Measurements from ENCODE around the gene LRRC30.

Gene LRRC30

DNA sequence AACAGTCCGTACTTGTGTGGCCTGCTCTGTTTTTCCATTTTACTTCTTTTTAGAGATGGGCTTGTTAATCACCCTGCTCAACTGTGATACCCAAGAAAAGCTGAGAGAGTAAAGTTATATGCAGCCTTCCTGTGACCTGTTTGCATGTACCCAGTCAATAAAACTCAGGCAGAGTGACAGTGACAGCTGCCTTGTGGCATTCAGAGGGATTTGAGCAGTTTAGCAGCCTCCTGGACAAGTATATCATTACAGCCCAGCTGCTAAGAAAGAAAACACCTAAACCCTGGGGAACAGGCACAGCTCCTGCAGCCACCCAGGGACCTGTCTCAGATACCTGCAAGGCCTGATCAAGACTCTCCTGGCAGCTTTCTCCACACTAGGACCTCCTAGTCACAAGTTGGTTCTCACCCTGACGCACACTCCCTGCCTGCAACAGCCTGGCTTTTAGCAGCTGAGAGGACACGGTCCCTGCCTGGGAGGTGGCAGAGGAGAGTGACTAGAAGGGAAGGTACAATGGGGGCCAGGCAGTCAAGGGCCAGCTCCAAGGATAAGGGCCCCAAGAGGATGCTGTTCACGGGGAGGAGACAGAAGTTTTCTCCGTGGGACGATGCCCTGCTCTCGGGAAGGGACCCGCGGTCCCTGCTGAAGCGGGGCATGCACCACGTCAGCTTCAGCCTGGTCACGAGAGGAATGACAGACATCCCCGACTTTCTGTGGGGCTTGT lies at the start of gene LRRC30:
Gene LRRC30, plus strand, starts transcription at position 464 of the 724 bp plus-strand sequence. Its CDS starts 50 bp downstream, at position 514.
- H3K4me1 ChIP-seq (ENCODE audit: control insufficient read depth in 1 of 2, insufficient read depth in 2 of 2, low read length in 2 of 2), result no peaks in the 10 kb centered on the region
- H3K9me3 ChIP-seq (ENCODE audit: control insufficient read depth in 1 of 2, low read length in 2 of 2), result no peaks in the 10 kb centered on the region
- H3K4me3 ChIP-seq (ENCODE audit: low read depth in 1 of 2, low read length in 2 of 2), result no peak within 1 kb of the TSS
- H3K9ac ChIP-seq (ENCODE audit: low read depth in 1 of 2, low read length in 2 of 2), result no peak within 1 kb of the TSS
- H3K27ac ChIP-seq (ENCODE audit: low read depth, low read length), result no peak within 1 kb of the TSS
- no peaks in the 10 kb centered on the region for H3K27me3 ChIP-seq (ENCODE audit: control insufficient read depth in 1 of 2, insufficient read depth in 2 of 2, low read length in 2 of 2)
- no peaks in the 10 kb centered on the region for H3K36me3 ChIP-seq (ENCODE audit: control insufficient read depth in 1 of 2, insufficient read depth in 2 of 2, low read length in 2 of 2)

DNA sequence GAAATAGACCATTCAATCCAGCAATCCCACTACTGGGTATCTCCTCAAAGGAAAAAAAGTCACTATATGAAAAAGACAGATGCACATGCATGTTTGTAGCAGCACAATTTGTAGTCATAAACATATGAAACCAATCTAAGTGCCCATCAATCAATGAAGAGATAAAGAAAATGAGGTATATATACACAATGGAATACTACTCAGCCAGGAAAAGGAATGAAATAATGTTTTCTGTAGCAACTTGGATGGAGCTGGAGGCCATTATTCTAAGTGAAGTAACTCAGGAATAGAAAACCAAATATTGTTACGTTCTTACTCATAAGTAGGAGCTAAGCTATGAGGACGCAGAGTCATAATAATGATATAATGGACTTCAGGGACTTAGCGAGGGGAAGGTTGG lies 45.2 kb upstream of the LRRC30 start:
- Histone ChIP-seq H3K27me3 (ENCODE audit: control insufficient read depth in 1 of 2, insufficient read depth in 2 of 2, low read length in 2 of 2) (no peaks in the 10 kb centered on the region), H3K9ac (ENCODE audit: low read depth in 1 of 2, low read length in 2 of 2) (no peak overlapping the region), H3K36me3 (ENCODE audit: control insufficient read depth in 1 of 2, insufficient read depth in 2 of 2, low read length in 2 of 2) (no peaks in the 10 kb centered on the region), H3K4me1 (ENCODE audit: control insufficient read depth in 1 of 2, insufficient read depth in 2 of 2, low read length in 2 of 2) (no peaks in the 10 kb centered on the region), H3K27ac (ENCODE audit: low read depth, low read length) (no peak overlapping the region), H3K4me3 (ENCODE audit: low read depth in 1 of 2, low read length in 2 of 2) (no peak overlapping the region), H3K9me3 (ENCODE audit: control insufficient read depth in 1 of 2, low read length in 2 of 2) (no peaks in the 10 kb centered on the region)

- no peaks in the 10 kb centered on the region for H3K9me3 ChIP-seq (ENCODE audit: control insufficient read depth in 1 of 2, low read length in 2 of 2)
- H3K36me3 ChIP-seq (ENCODE audit: control insufficient read depth in 1 of 2, insufficient read depth in 2 of 2, low read length in 2 of 2), result no peaks in the 10 kb centered on the region
- no peak overlapping the region for H3K27ac ChIP-seq (ENCODE audit: low read depth, low read length)
- no peaks in the 10 kb centered on the region for H3K27me3 ChIP-seq (ENCODE audit: control insufficient read depth in 1 of 2, insufficient read depth in 2 of 2, low read length in 2 of 2)
- H3K4me3 ChIP-seq (ENCODE audit: low read depth in 1 of 2, low read length in 2 of 2), result no peak overlapping the region
- H3K9ac ChIP-seq (ENCODE audit: low read depth in 1 of 2, low read length in 2 of 2), result no peak overlapping the region
- H3K4me1 ChIP-seq (ENCODE audit: control insufficient read depth in 1 of 2, insufficient read depth in 2 of 2, low read length in 2 of 2), result no peaks in the 10 kb centered on the region
These were observed 40.2 kb upstream of the LRRC30 start for GRCh38 chr18:7190547-7191156.

GRCh38 chr18:7191736-7192135 lies 39.2 kb upstream of the LRRC30 start:
- Histone ChIP-seq H3K36me3 (ENCODE audit: control insufficient read depth in 1 of 2, insufficient read depth in 2 of 2, low read length in 2 of 2) (no peaks in the 10 kb centered on the region), H3K9ac (ENCODE audit: low read depth in 1 of 2, low read length in 2 of 2) (no peak overlapping the region), H3K9me3 (ENCODE audit: control insufficient read depth in 1 of 2, low read length in 2 of 2) (no peaks in the 10 kb centered on the region), H3K4me3 (ENCODE audit: low read depth in 1 of 2, low read length in 2 of 2) (no peak overlapping the region), H3K27me3 (ENCODE audit: control insufficient read depth in 1 of 2, insufficient read depth in 2 of 2, low read length in 2 of 2) (no peaks in the 10 kb centered on the region), H3K4me1 (ENCODE audit: control insufficient read depth in 1 of 2, insufficient read depth in 2 of 2, low read length in 2 of 2) (no peaks in the 10 kb centered on the region), H3K27ac (ENCODE audit: low read depth, low read length) (no peak overlapping the region)

DNA sequence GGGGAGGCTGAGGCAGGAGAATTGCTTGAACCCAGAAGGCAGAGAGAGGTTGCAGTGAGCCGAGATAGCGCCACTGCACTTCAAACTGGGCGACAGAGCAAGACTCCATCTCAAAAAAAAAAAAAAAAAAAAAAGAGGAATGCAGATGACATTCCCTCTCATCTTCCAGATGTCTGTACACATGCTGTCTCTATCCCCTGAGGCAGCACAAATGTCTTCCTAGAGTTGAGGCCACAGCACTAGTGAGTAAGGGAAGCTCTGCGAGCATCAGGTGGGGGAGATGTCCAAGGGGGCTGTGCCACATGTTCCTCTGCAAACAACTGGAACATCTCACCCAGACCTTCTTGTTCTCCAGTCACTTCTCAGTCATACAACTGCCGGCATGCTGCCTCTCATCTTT lies 35.6 kb upstream of the LRRC30 start:
- Histone ChIP-seq H3K4me1 (ENCODE audit: control insufficient read depth in 1 of 2, insufficient read depth in 2 of 2, low read length in 2 of 2) (no peaks in the 10 kb centered on the region), H3K9me3 (ENCODE audit: control insufficient read depth in 1 of 2, low read length in 2 of 2) (no peaks in the 10 kb centered on the region), H3K4me3 (ENCODE audit: low read depth in 1 of 2, low read length in 2 of 2) (no peak overlapping the region), H3K36me3 (ENCODE audit: control insufficient read depth in 1 of 2, insufficient read depth in 2 of 2, low read length in 2 of 2) (no peaks in the 10 kb centered on the region), H3K27ac (ENCODE audit: low read depth, low read length) (no peak overlapping the region), H3K9ac (ENCODE audit: low read depth in 1 of 2, low read length in 2 of 2) (no peak overlapping the region), H3K27me3 (ENCODE audit: control insufficient read depth in 1 of 2, insufficient read depth in 2 of 2, low read length in 2 of 2) (no peaks in the 10 kb centered on the region)

GRCh38 chr18:7196421-7196820 lies 34.5 kb upstream of the LRRC30 start:
- no peaks in the 10 kb centered on the region for H3K36me3 ChIP-seq (ENCODE audit: control insufficient read depth in 1 of 2, insufficient read depth in 2 of 2, low read length in 2 of 2)
- H3K9me3 ChIP-seq (ENCODE audit: control insufficient read depth in 1 of 2, low read length in 2 of 2), result no peaks in the 10 kb centered on the region
- no peaks in the 10 kb centered on the region for H3K27me3 ChIP-seq (ENCODE audit: control insufficient read depth in 1 of 2, insufficient read depth in 2 of 2, low read length in 2 of 2)
- no peak overlapping the region for H3K27ac ChIP-seq (ENCODE audit: low read depth, low read length)
- no peak overlapping the region for H3K4me3 ChIP-seq (ENCODE audit: low read depth in 1 of 2, low read length in 2 of 2)
- no peaks in the 10 kb centered on the region for H3K4me1 ChIP-seq (ENCODE audit: control insufficient read depth in 1 of 2, insufficient read depth in 2 of 2, low read length in 2 of 2)
- no peak overlapping the region for H3K9ac ChIP-seq (ENCODE audit: low read depth in 1 of 2, low read length in 2 of 2)

DNA sequence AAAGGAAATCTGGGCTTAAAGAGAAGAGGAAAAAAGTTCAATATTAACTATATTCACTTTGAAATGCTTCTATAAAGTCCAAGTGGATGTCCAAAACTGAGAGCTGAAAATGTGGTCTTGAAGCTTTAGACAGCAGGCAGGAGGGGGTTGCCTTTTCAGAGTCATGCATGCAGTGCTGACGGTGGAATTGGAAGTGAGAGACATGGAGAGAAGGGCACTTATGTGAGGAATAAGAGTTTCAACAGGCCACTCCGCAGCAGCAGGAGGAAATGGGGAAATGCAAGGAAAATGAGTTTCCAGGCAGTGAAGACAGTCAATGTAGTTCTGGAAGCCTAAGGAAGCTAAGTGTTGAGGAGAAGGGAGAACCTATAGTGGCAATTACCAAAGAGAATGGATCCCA lies 33.0 kb upstream of the LRRC30 start:
- no peaks in the 10 kb centered on the region for H3K9me3 ChIP-seq (ENCODE audit: control insufficient read depth in 1 of 2, low read length in 2 of 2)
- no peak overlapping the region for H3K9ac ChIP-seq (ENCODE audit: low read depth in 1 of 2, low read length in 2 of 2)
- no peak overlapping the region for H3K27ac ChIP-seq (ENCODE audit: low read depth, low read length)
- no peak overlapping the region for H3K4me3 ChIP-seq (ENCODE audit: low read depth in 1 of 2, low read length in 2 of 2)
- no peaks in the 10 kb centered on the region for H3K4me1 ChIP-seq (ENCODE audit: control insufficient read depth in 1 of 2, insufficient read depth in 2 of 2, low read length in 2 of 2)
- H3K27me3 ChIP-seq (ENCODE audit: control insufficient read depth in 1 of 2, insufficient read depth in 2 of 2, low read length in 2 of 2), result no peaks in the 10 kb centered on the region
- H3K36me3 ChIP-seq (ENCODE audit: control insufficient read depth in 1 of 2, insufficient read depth in 2 of 2, low read length in 2 of 2), result no peaks in the 10 kb centered on the region

DNA sequence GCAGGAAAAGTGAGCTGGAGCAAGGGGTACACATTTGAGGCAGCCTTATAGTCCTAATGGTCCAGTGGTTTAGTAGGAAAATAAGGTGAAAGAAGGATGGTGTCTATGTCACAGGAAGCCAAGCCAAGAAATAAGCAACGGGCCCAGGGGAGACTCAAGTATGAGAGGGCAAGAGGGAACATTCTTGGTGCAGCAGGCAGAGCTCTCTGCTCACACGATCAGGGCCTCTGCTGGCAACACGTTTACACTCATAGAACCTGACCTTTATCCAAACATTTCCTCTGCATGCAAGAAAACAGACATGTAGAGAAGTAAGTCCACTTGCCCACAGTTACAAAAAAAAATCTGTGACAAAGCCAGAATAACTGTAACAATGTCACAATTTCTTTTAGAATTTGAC lies 32.6 kb upstream of the LRRC30 start:
- Histone ChIP-seq H3K4me1 (ENCODE audit: control insufficient read depth in 1 of 2, insufficient read depth in 2 of 2, low read length in 2 of 2) (no peaks in the 10 kb centered on the region), H3K27me3 (ENCODE audit: control insufficient read depth in 1 of 2, insufficient read depth in 2 of 2, low read length in 2 of 2) (no peaks in the 10 kb centered on the region), H3K36me3 (ENCODE audit: control insufficient read depth in 1 of 2, insufficient read depth in 2 of 2, low read length in 2 of 2) (no peaks in the 10 kb centered on the region), H3K4me3 (ENCODE audit: low read depth in 1 of 2, low read length in 2 of 2) (no peak overlapping the region), H3K9me3 (ENCODE audit: control insufficient read depth in 1 of 2, low read length in 2 of 2) (no peaks in the 10 kb centered on the region), H3K27ac (ENCODE audit: low read depth, low read length) (no peak overlapping the region), H3K9ac (ENCODE audit: low read depth in 1 of 2, low read length in 2 of 2) (no peak overlapping the region)

- H3K9ac ChIP-seq (ENCODE audit: low read depth in 1 of 2, low read length in 2 of 2), result no peak overlapping the region
- H3K27me3 ChIP-seq (ENCODE audit: control insufficient read depth in 1 of 2, insufficient read depth in 2 of 2, low read length in 2 of 2), result no peaks in the 10 kb centered on the region
- H3K9me3 ChIP-seq (ENCODE audit: control insufficient read depth in 1 of 2, low read length in 2 of 2), result no peaks in the 10 kb centered on the region
- no peaks in the 10 kb centered on the region for H3K36me3 ChIP-seq (ENCODE audit: control insufficient read depth in 1 of 2, insufficient read depth in 2 of 2, low read length in 2 of 2)
- H3K4me1 ChIP-seq (ENCODE audit: control insufficient read depth in 1 of 2, insufficient read depth in 2 of 2, low read length in 2 of 2), result no peaks in the 10 kb centered on the region
- H3K4me3 ChIP-seq (ENCODE audit: low read depth in 1 of 2, low read length in 2 of 2), result no peak overlapping the region
- no peak overlapping the region for H3K27ac ChIP-seq (ENCODE audit: low read depth, low read length)
These were observed 29.8 kb upstream of the LRRC30 start for GRCh38 chr18:7201096-7201495.

GRCh38 chr18:7202169-7202568 lies 28.7 kb upstream of the LRRC30 start:
- Histone ChIP-seq H3K27me3 (ENCODE audit: control insufficient read depth in 1 of 2, insufficient read depth in 2 of 2, low read length in 2 of 2) (no peaks in the 10 kb centered on the region), H3K9ac (ENCODE audit: low read depth in 1 of 2, low read length in 2 of 2) (no peak overlapping the region), H3K36me3 (ENCODE audit: control insufficient read depth in 1 of 2, insufficient read depth in 2 of 2, low read length in 2 of 2) (no peaks in the 10 kb centered on the region), H3K9me3 (ENCODE audit: control insufficient read depth in 1 of 2, low read length in 2 of 2) (no peaks in the 10 kb centered on the region), H3K27ac (ENCODE audit: low read depth, low read length) (no peak overlapping the region), H3K4me3 (ENCODE audit: low read depth in 1 of 2, low read length in 2 of 2) (no peak overlapping the region), H3K4me1 (ENCODE audit: control insufficient read depth in 1 of 2, insufficient read depth in 2 of 2, low read length in 2 of 2) (no peaks in the 10 kb centered on the region)
